K562 (cell line): Measurements from ENCODE around the gene PCYT1A. TPM values are rescaled to one million over a fixed set of nuclear protein-coding genes. Genes with fewer than 3 reads are reported as not detected.

Source experiments
- ATAC-seq: fragments of 200-7000 bp; cut with Tn5 transposase; 3 replicates; pipeline ENCODE4 v1.9.1; 2020; ENCODE audit warnings: moderate library complexity
- BruUV-seq: library from RNA; stranded (reverse); fragments of 400-500 nt; replicated peaks from 2 replicates; lab custom pipeline; 2021; lab: Mats Ljungman, UMichigan
- CTCF ChIA-PET: fragments of 300-600 bp; formaldehyde crosslinking; extraction: SDS; loops from one replicate; lab custom pipeline; 2021; ENCODE audit warnings: low intra/inter-chr PET ratio; lab: Yijun Ruan, JAX
- POLR2A ChIA-PET: fragments of 300-600, 350-650 bp; sonication (Branson Sonifier 250); formaldehyde crosslinking; extraction: SDS; loops from one replicate; lab custom pipeline; 2021; ENCODE audit warnings: antibody characterized with exemption, inconsistent platforms; lab: Yijun Ruan, JAX
- DNase-seq, 4 experiments: peaks; one replicate each; pipeline versions ENCODE4 v3.0.0 to v3.0.0-alpha.2; 2011 to 2018; ENCODE audit warnings: low spot score in 3 of 4, mixed read lengths in 3 of 4; ENCODE audit errors: extremely low read depth in 1 of 4
- FAIRE-seq: peaks from 2 replicates; lab custom pipeline; 2011; peaks lifted over from hg19 to GRCh38; lab: Jason Lieb, UNC
- H2AFZ ChIP-seq: 2 replicates; pipeline ENCODE4 v1.6.0; 2011; ENCODE audit warnings: low read depth, low read length, control low read depth, inconsistent platforms
- H3K27ac ChIP-seq: fragments of 200-600 bp; 3 replicates; pipeline ENCODE4 v1.8.0; 2011; ENCODE audit warnings: low read depth, mild to moderate bottlenecking, control low read depth, inconsistent platforms, low read length, moderate library complexity, mixed read lengths; ENCODE audit errors: extremely low read depth
- H3K27me3 ChIP-seq, 2 experiments: fragments of 300-600 bp in 1 of 2; 2 replicates in 1 of 2; 3 replicates in 1 of 2; pipeline versions ENCODE4 v1.6.0 to v1.8.0; 2011; ENCODE audit warnings: inconsistent platforms in 2 of 2, low read length in 2 of 2, mild to moderate bottlenecking in 1 of 2, mixed read lengths in 1 of 2, moderate library complexity in 1 of 2; ENCODE audit not compliant: control insufficient read depth in 2 of 2, insufficient read depth in 2 of 2
- H3K36me3 ChIP-seq: fragments of 300-600 bp; 3 replicates; pipeline ENCODE4 v1.8.0; 2011; ENCODE audit warnings: mild to moderate bottlenecking, low read length, inconsistent platforms; ENCODE audit not compliant: control insufficient read depth, insufficient read depth
- H3K4me1 ChIP-seq, 2 experiments: fragments of 200-600 bp in 1 of 2; replicated peaks in 1 of 2; 2 replicates in 1 of 2; 3 replicates in 1 of 2; pipeline versions ENCODE4 v1.5.1 to v1.8.0; 2011; ENCODE audit warnings: inconsistent platforms in 2 of 2, low read length in 2 of 2, mild to moderate bottlenecking in 1 of 2, mixed read lengths in 1 of 2, moderate library complexity in 1 of 2; ENCODE audit not compliant: control insufficient read depth in 2 of 2, insufficient read depth in 2 of 2
- H3K4me2 ChIP-seq: 2 replicates; pipeline ENCODE4 v1.6.1; 2011; ENCODE audit warnings: low read length, control low read depth, inconsistent platforms, mixed read lengths; ENCODE audit not compliant: insufficient read depth
- H3K4me3 ChIP-seq: fragments of 200-600 bp; sonication (generic), shearing (Covaris generic); 2 replicates; pipeline ENCODE4 v1.5.1; 2016; ENCODE audit warnings: control low read depth, inconsistent platforms
- H3K79me2 ChIP-seq: fragments of 200-600 bp; 3 replicates; pipeline ENCODE4 v1.8.0; 2011; ENCODE audit warnings: low read length, inconsistent platforms; ENCODE audit not compliant: control insufficient read depth, insufficient read depth
- H3K9ac ChIP-seq, 2 experiments: 2 replicates each; pipeline versions ENCODE4 v1.6.0 to v1.6.1; 2011; ENCODE audit warnings: low read depth in 2 of 2, low read length in 2 of 2, control low read depth in 1 of 2, inconsistent platforms in 1 of 2, mild to moderate bottlenecking in 1 of 2, mixed read lengths in 1 of 2; ENCODE audit not compliant: insufficient read depth in 1 of 2
- H3K9me1 ChIP-seq: one replicate; pipeline ENCODE4 v1.6.0; 2011; ENCODE audit warnings: inconsistent platforms, mild to moderate bottlenecking, low read length, moderate library complexity; ENCODE audit not compliant: control insufficient read depth, insufficient read depth
- H3K9me3 ChIP-seq: replicated peaks from 2 replicates; pipeline ENCODE4 v1.5.1; 2011; ENCODE audit warnings: low read depth, low read length, inconsistent platforms; ENCODE audit not compliant: control insufficient read depth, insufficient read depth
- H4K20me1 ChIP-seq: replicated peaks from 2 replicates; pipeline ENCODE4 v1.6.1; 2011; ENCODE audit warnings: low read length, inconsistent platforms, mixed read lengths; ENCODE audit not compliant: control insufficient read depth, insufficient read depth
- KLF16 ChIP-seq: IDR thresholded peaks from 2 replicates; pipeline ENCODE4 v1.6.1; 2016; ENCODE audit warnings: antibody characterized with exemption
- KLF6 ChIP-seq: fragments of 250-450 bp; sonication (Bioruptor Pico); IDR thresholded peaks from 2 replicates; pipeline ENCODE4 v1.4.0; 2020; ENCODE audit warnings: mild to moderate bottlenecking, moderate library complexity, borderline replicate concordance
- NONO ChIP-seq, 2 experiments: fragments of 200-400 bp in 1 of 2; fragments of 450-650 bp in 1 of 2; formaldehyde crosslinking in 1 of 2; IDR thresholded peaks; 2 replicates each; pipeline ENCODE4 v1.6.1; 2017; ENCODE audit warnings: low read depth in 2 of 2, mild to moderate bottlenecking in 2 of 2, moderate library complexity in 2 of 2, low read length in 1 of 2
- PHTF2 ChIP-seq: fragments of 250-450 bp; sonication (Bioruptor Pico); IDR thresholded peaks from 2 replicates; pipeline ENCODE4 v1.5.0; 2021; ENCODE audit warnings: mild to moderate bottlenecking
- RFX5 ChIP-seq: IDR thresholded peaks from 2 replicates; pipeline ENCODE4 v1.6.1; 2011; ENCODE audit warnings: low read depth, mild to moderate bottlenecking, improper control_type of control experiment, low read length
- SIX5 ChIP-seq, 2 experiments: IDR thresholded peaks; 2 replicates each; pipeline ENCODE4 v1.6.1; 2011; ENCODE audit warnings: low read length in 2 of 2, borderline replicate concordance in 1 of 2, low read depth in 1 of 2, mild to moderate bottlenecking in 1 of 2, moderate library complexity in 1 of 2; ENCODE audit not compliant: insufficient read depth in 1 of 2
- ZNF197 ChIP-seq: fragments of 200-800 bp; sonication (Bioruptor generic); IDR thresholded peaks from 2 replicates; pipeline ENCODE4 v1.6.1; 2016; ENCODE audit warnings: low read depth, missing genetic modification characterization, missing compliant biosample characterization
- WGBS: fragments of 100-300 bp; shearing (Covaris generic); methylation state at CpG from one replicate; pipeline ENCODE4 v1.1.6; 2016; ENCODE audit warnings: low coverage, mixed read lengths; ENCODE audit not compliant: insufficient coverage; ENCODE audit errors: missing lambda C conversion rate; 5-methylcytosine and 5-hydroxymethylcytosine counted together
- in situ Hi-C: fragments of 300-500 bp; cut with MboI; formaldehyde crosslinking; loops from 4 replicates; pipeline ENCODE4 v1.15.0; 2018; ENCODE audit warnings: inconsistent platforms, mixed read lengths
- intact Hi-C: fragments of 100-400 bp; cut with micrococcal nuclease; formaldehyde crosslinking; loops from 2 replicates; pipeline ENCODE4 v1.14.2; 2022
- polyA plus RNA-seq, 8 experiments: library from polyadenylated mRNA; depleted of rRNA in 4 of 8; stranded (reverse) in 5 of 8; unstranded in 3 of 8; fragments of >200 nt; fragmentation: Nextera tagmentation in 2 of 8; fragmentation: Illumina TruSeq in 1 of 8; extraction: Ambion mirVana in 2 of 8; extraction: Trizol in 1 of 8; gene quantifications; 2 replicates each; pipeline versions ENCODE4 v1.2.1 to v1.2.3, GENCODE V29; 2011 to 2014; ENCODE audit warnings: inconsistent platforms in 1 of 8, missing spikeins in 1 of 8
- total RNA-seq, 7 experiments: library from RNA; depleted of rRNA in 6 of 7; stranded (reverse); fragments of >200 nt in 6 of 7; fragmentation: Illumina TruSeq in 2 of 7; extraction: Trizol in 2 of 7; gene quantifications; 2 replicates each; pipeline versions ENCODE4 v1.2.1 to v1.2.3, GENCODE V29; 2011 to 2021; ENCODE audit warnings: low replicate concordance in 1 of 7

The PCYT1A gene
- total and polyA plus RNA-seq, 9 of the 15 experiments (the other 6 are each of a cell fraction or from before 2014, with no cell fraction given) = 13.4 to 62.8 (median 49.4) TPM

- ChIA-PET CTCF (no interaction called here), POLR2A (interaction anchor here (1.1 kb wide), 1 partner anchor 194 kb away, joined by 3 read pairs; no protein-coding TSS in a partner anchor)
- no peaks in the 10 kb centered on the region for H3K27me3 ChIP-seq
- 86% methylated on average over 8 of the region's 8 CpGs for WGBS
- no peak overlapping the region for H2AFZ ChIP-seq
- no TSS peak for BruUV-seq
- in situ Hi-C loops (no loop called here), intact Hi-C loops (no loop called here)
- peaks cover 0 to 6% of the 10 kb centered on the region in 2 experiments; a peak in 1 of 5 replicates for H3K4me1 ChIP-seq
- no peak overlapping the region for H3K27ac ChIP-seq
- ATAC-seq (no peak), FAIRE-seq (peak; percentile 15), DNase-seq (no peak)
- no peaks in the 10 kb centered on the region for H3K9me3 ChIP-seq
- H3K4me3 ChIP-seq = no peak overlapping the region
- H3K79me2 ChIP-seq = no peaks in the 10 kb centered on the region
- H3K36me3 ChIP-seq = peaks cover 9% of the 10 kb centered on the region; the same call in 2 of the 3 replicates
- no peak overlapping the region for H3K4me2 ChIP-seq
- TF ChIP-seq KLF6 (CRISPR knock-in tag) = no peak
- no peak for TF ChIP-seq ZNF197 (CRISPR knock-in tag)
- TF ChIP-seq KLF16 = no peak
- TF ChIP-seq NONO (IDR thresholded peaks at IDR 0.05; ENCODE audit: low read depth in 2 of 2, low read length in 1 of 2) = no peak
- TF ChIP-seq RFX5 = no peak
- TF ChIP-seq SIX5 (IDR thresholded peaks at IDR 0.05; ENCODE audit: borderline replicate concordance in 1 of 2, insufficient read depth in 1 of 2, low read depth in 1 of 2, low read length in 2 of 2) = no peak
- TF ChIP-seq PHTF2 (CRISPR knock-in tag) = no peak
- H3K9me1 ChIP-seq = peaks cover 9% of the 10 kb centered on the region
- no peaks in the 10 kb centered on the region for H4K20me1 ChIP-seq
- no peak overlapping the region for H3K9ac ChIP-seq
Measured at GRCh38 chr3:196232882-196233251, 54.7 kb downstream of the PCYT1A start.
